ENCODE results near the gene SDCCAG8.

- TF ChIP-seq CTCF (IDR thresholded peaks at IDR 0.05) (no peak), POLR2A (IDR thresholded peaks at IDR 0.05) (no peak)
Observed at GRCh38 chr1:243411472-243411871, 155.6 kb downstream of the SDCCAG8 start.
